Measurements from ENCODE around the gene TTC17. TPM values are rescaled to one million over a fixed set of nuclear protein-coding genes. Genes with fewer than 3 reads are reported as not detected.

Gene TTC17
- total RNA-seq, 1 donor from 2014 or later, result 60.3 TPM

- DNase-seq (ENCODE audit: low spot score in 2 of 2), result no peak
- Histone ChIP-seq H3K4me3 (no peak overlapping the region), H3K4me1 (no peaks in the 10 kb centered on the region), H3K9me3 (no peaks in the 10 kb centered on the region), H3K27me3 (no peaks in the 10 kb centered on the region), H3K27ac (no peak overlapping the region), H3K36me3 (peaks cover 42 to 89% of the 10 kb centered on the region in 2 donors)
- no peak for TF ChIP-seq CTCF (IDR thresholded peaks at IDR 0.05)
- intact Hi-C loops (cut with DNase I), result no loop called here
Observed at GRCh38 chr11:43440486-43440885, 81.8 kb downstream of the TTC17 start.

GRCh38 chr11:43443811-43444210, 85.1 kb downstream of the TTC17 start:
- TF ChIP-seq CTCF (IDR thresholded peaks at IDR 0.05), result no peak
- H3K27ac ChIP-seq, result no peak overlapping the region
- H3K4me3 ChIP-seq, result no peak overlapping the region
- H3K4me1 ChIP-seq, result no peaks in the 10 kb centered on the region
- intact Hi-C loops (cut with DNase I), result no loop called here
- H3K9me3 ChIP-seq, result no peaks in the 10 kb centered on the region
- no peaks in the 10 kb centered on the region for H3K27me3 ChIP-seq
- H3K36me3 ChIP-seq, result peaks cover 51 to 93% of the 10 kb centered on the region in 2 donors
- no peak for DNase-seq (ENCODE audit: low spot score in 2 of 2)

GRCh38 chr11:43447151-43447550, 88.4 kb downstream of the TTC17 start:
- intact Hi-C loops (cut with DNase I), result no loop called here
- Histone ChIP-seq H3K27ac (no peak overlapping the region), H3K27me3 (no peaks in the 10 kb centered on the region), H3K36me3 (peaks cover 64 to 94% of the 10 kb centered on the region in 2 donors), H3K9me3 (no peaks in the 10 kb centered on the region), H3K4me3 (no peak overlapping the region), H3K4me1 (no peaks in the 10 kb centered on the region)
- DNase-seq (ENCODE audit: low spot score in 2 of 2), result no peak
- TF ChIP-seq CTCF (IDR thresholded peaks at IDR 0.05), result no peak

GRCh38 chr11:43458486-43458885, 99.8 kb downstream of the TTC17 start:
- no peak overlapping the region for H3K27ac ChIP-seq
- no peak overlapping the region for H3K4me3 ChIP-seq
- no peak for DNase-seq (ENCODE audit: low spot score in 2 of 2)
- peaks cover 49 to 78% of the 10 kb centered on the region in 2 donors for H3K36me3 ChIP-seq
- no peaks in the 10 kb centered on the region for H3K4me1 ChIP-seq
- intact Hi-C loops (cut with DNase I), result no loop called here
- no peak for TF ChIP-seq CTCF (IDR thresholded peaks at IDR 0.05)
- no peaks in the 10 kb centered on the region for H3K27me3 ChIP-seq
- H3K9me3 ChIP-seq, result no peaks in the 10 kb centered on the region

- H3K9me3 ChIP-seq, result no peaks in the 10 kb centered on the region
- intact Hi-C loops (cut with DNase I), result no loop called here
- peaks cover 43 to 86% of the 10 kb centered on the region in 2 donors for H3K36me3 ChIP-seq
- H3K4me3 ChIP-seq, result no peak overlapping the region
- no peak for DNase-seq (ENCODE audit: low spot score in 2 of 2)
- H3K27ac ChIP-seq, result no peak overlapping the region
- H3K27me3 ChIP-seq, result no peaks in the 10 kb centered on the region
- no peak for TF ChIP-seq CTCF (IDR thresholded peaks at IDR 0.05)
- H3K4me1 ChIP-seq, result no peaks in the 10 kb centered on the region
Observed at GRCh38 chr11:43459246-43459645, 100.5 kb downstream of the TTC17 start.

GRCh38 chr11:43462359-43462758, 103.6 kb downstream of the TTC17 start:
- no peak for TF ChIP-seq CTCF (IDR thresholded peaks at IDR 0.05)
- no peak for DNase-seq (ENCODE audit: low spot score in 2 of 2)
- Histone ChIP-seq H3K9me3 (peaks cover 0 to 5% of the 10 kb centered on the region in 2 donors), H3K36me3 (peaks cover 44 to 91% of the 10 kb centered on the region in 2 donors), H3K4me1 (no peaks in the 10 kb centered on the region), H3K4me3 (no peak overlapping the region), H3K27me3 (no peaks in the 10 kb centered on the region), H3K27ac (no peak overlapping the region)
- intact Hi-C loops (cut with DNase I), result no loop called here
